Endothelial cell (in vitro differentiated cells): ENCODE data around the gene FRRS1. TPM values are rescaled to one million over a fixed set of nuclear protein-coding genes. Genes with fewer than 3 reads are reported as not detected.

Experiments used
- DNase-seq: peaks from one replicate; pipeline ENCODE4 v3.0.0; 2021; ENCODE audit warnings: low spot score
- H3K27ac Mint-ChIP-seq: one replicate; pipeline ENCODE4 v1.8.0; 2021; ENCODE audit warnings: mixed read lengths, inconsistent platforms; ENCODE audit not compliant: unreplicated experiment
- H3K27me3 Mint-ChIP-seq: one replicate; pipeline ENCODE4 v1.8.0; 2021; ENCODE audit warnings: mild to moderate bottlenecking, moderate library complexity, mixed read lengths, inconsistent platforms; ENCODE audit not compliant: unreplicated experiment
- H3K36me3 Mint-ChIP-seq: one replicate; pipeline ENCODE4 v1.8.0; 2021; ENCODE audit warnings: mild to moderate bottlenecking, low read depth, mixed read lengths, inconsistent platforms; ENCODE audit not compliant: unreplicated experiment
- H3K4me1 Mint-ChIP-seq: one replicate; pipeline ENCODE4 v1.8.0; 2021; ENCODE audit warnings: mild to moderate bottlenecking, mixed read lengths, inconsistent platforms; ENCODE audit not compliant: unreplicated experiment
- H3K4me3 Mint-ChIP-seq: one replicate; pipeline ENCODE4 v1.8.0; 2021; ENCODE audit warnings: mild to moderate bottlenecking, mixed read lengths, inconsistent platforms; ENCODE audit not compliant: unreplicated experiment
- H3K9me3 Mint-ChIP-seq: one replicate; pipeline ENCODE4 v1.8.0; 2021; ENCODE audit warnings: mixed read lengths, inconsistent platforms; ENCODE audit not compliant: unreplicated experiment
- total RNA-seq: library from RNA; stranded (reverse); fragmentation: NEBNext Ultra II Directional; extraction: Animal tissue kit (Norgen Biotek cat#: 25700); gene quantifications from one replicate; pipeline ENCODE4 v1.2.1, GENCODE V29; 2021; ENCODE audit not compliant: unreplicated experiment
- TF ChIP-seq, protein P1 (sequence below): fragments of 200-600 bp; sonication (generic); IDR thresholded peaks from one replicate; pipeline ENCODE4 v1.5.0; 2021; ENCODE audit warnings: antibody characterized with exemption; ENCODE audit not compliant: unreplicated experiment

The FRRS1 gene
- total RNA-seq, 1 donor from 2014 or later: 4.1 TPM

DNA sequence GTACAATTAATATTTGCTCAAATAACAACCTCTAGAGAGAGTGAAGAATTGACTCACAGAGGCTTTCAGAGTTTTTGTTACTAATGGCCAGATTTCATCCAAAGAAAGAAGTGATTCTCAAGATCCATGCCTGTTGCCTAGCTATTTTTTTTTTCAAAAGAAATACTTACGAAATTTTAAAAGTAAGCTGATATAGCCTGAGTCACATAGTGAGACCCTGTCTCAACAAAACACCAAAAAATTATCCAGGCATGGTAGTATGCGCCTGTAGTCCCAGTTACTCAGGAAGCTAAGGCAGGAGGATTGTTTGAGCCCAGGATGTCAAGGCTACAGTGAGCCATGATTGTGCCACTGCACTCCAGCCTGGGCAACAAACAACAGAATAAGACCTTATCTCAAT is 105.9 kb downstream of the FRRS1 start:
- Mint-ChIP-seq H3K36me3 (no peaks in the 10 kb centered on the region), H3K27ac (no peak overlapping the region), H3K27me3 (no peaks in the 10 kb centered on the region), H3K9me3 (no peaks in the 10 kb centered on the region), H3K4me3 (no peak overlapping the region), H3K4me1 (peaks cover 18% of the 10 kb centered on the region)
- DNase-seq: no peak
- TF ChIP-seq, protein P1, sequence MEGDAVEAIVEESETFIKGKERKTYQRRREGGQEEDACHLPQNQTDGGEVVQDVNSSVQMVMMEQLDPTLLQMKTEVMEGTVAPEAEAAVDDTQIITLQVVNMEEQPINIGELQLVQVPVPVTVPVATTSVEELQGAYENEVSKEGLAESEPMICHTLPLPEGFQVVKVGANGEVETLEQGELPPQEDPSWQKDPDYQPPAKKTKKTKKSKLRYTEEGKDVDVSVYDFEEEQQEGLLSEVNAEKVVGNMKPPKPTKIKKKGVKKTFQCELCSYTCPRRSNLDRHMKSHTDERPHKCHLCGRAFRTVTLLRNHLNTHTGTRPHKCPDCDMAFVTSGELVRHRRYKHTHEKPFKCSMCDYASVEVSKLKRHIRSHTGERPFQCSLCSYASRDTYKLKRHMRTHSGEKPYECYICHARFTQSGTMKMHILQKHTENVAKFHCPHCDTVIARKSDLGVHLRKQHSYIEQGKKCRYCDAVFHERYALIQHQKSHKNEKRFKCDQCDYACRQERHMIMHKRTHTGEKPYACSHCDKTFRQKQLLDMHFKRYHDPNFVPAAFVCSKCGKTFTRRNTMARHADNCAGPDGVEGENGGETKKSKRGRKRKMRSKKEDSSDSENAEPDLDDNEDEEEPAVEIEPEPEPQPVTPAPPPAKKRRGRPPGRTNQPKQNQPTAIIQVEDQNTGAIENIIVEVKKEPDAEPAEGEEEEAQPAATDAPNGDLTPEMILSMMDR: no peak

DNA sequence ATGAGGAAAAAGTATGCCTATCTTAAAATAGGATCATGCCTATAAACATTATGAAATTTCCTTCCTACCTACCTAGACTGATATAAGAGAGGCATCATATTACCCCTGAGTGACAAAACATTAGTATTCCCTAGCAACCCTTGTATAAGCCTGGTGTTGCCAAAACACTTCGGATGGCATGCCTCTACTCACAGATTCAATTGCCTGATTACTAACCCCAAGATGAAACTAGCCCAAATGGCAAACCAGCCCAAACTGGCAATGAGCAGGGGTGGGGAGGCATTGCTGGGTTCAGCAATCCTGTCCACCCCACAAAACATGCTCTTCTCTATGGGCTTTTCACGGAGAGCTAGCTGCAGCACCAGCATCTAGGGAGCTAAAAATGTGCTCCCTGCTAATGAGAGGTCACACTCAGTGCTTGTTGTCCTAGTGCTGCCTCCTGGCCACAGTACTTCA is 106.7 kb downstream of the FRRS1 start:
- no peak for DNase-seq

More for the DNA sequence above, 106.7 kb downstream of the FRRS1 start:
- TF ChIP-seq, protein P1: no peak
- no peaks in the 10 kb centered on the region for H3K36me3 Mint-ChIP-seq
- H3K27me3 Mint-ChIP-seq: no peaks in the 10 kb centered on the region
- H3K27ac Mint-ChIP-seq: no peak overlapping the region
- H3K4me3 Mint-ChIP-seq: no peak overlapping the region
- peaks cover 18% of the 10 kb centered on the region for H3K4me1 Mint-ChIP-seq
- H3K9me3 Mint-ChIP-seq: no peaks in the 10 kb centered on the region

Other genes with a start within 250 kb of the FRRS1 start
- 1.9 TPM for gene PALMD, start 120.5 kb downstream of the FRRS1 start, total RNA-seq
- 26.7 TPM for gene AGL, start 83.7 kb upstream of the FRRS1 start, total RNA-seq
- gene SLC35A3, start 203.4 kb upstream of the FRRS1 start, total RNA-seq: 19.0 TPM